ENCODE results near the gene IMPA2. TPM values are rescaled to one million over a fixed set of nuclear protein-coding genes. Genes with fewer than 3 reads are reported as not detected.
"Not testable (repeated sequence)": the region's sequence is repeated elsewhere in the genome, so short reads cannot be mapped to it uniquely, and the experiment has no call there.

Gene IMPA2
- total and polyA plus RNA-seq, 10 of the 15 experiments (the other 5 are each of a cell fraction or from before 2014, with no cell fraction given): 0.24 to 21.0 (median 11.4) TPM

DNA sequence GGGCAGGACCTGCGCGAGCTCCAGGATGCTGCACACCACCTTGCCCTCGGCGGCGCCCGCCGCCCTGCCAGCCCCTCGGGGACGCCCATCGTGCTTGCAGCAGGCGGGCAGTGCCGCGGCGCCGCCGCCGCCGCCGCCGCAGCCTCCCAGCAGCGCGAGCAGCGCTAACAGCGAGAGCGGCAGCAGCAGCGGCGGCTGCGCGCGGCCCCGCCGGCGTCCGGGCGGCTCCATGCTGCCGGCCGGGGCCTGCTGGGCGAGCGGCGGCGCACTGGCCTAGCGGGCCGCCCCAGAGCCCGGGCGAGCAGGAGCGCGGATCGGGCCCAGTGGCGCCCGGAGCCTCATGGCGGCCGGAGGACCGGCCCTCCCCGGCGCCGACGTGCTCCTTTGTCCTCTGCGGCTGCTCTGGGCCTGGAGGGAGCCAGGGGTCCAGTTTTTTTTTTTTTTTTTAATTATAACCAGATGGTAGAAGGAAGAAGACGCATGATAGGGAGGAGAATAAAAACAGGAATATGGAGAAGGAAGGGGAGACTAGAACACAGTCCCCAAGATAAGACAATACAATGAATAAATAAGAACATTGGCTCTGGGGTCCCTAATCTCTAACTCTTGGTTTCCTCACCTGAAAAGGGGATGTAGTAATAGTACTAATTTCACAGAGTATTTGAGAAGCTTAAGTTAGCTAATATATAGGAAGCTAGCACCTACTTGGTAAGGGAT, 95.3 kb downstream of the IMPA2 start (continued):
- TF ChIP-seq, protein P1, sequence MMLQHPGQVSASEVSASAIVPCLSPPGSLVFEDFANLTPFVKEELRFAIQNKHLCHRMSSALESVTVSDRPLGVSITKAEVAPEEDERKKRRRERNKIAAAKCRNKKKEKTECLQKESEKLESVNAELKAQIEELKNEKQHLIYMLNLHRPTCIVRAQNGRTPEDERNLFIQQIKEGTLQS (IDR thresholded peaks at IDR 0.05; ENCODE audit: borderline replicate concordance, extremely low read depth, low read depth, low read length): no peak
- TF ChIP-seq, protein P2, sequence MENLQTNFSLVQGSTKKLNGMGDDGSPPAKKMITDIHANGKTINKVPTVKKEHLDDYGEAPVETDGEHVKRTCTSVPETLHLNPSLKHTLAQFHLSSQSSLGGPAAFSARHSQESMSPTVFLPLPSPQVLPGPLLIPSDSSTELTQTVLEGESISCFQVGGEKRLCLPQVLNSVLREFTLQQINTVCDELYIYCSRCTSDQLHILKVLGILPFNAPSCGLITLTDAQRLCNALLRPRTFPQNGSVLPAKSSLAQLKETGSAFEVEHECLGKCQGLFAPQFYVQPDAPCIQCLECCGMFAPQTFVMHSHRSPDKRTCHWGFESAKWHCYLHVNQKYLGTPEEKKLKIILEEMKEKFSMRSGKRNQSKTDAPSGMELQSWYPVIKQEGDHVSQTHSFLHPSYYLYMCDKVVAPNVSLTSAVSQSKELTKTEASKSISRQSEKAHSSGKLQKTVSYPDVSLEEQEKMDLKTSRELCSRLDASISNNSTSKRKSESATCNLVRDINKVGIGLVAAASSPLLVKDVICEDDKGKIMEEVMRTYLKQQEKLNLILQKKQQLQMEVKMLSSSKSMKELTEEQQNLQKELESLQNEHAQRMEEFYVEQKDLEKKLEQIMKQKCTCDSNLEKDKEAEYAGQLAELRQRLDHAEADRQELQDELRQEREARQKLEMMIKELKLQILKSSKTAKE (IDR thresholded peaks at IDR 0.05; ENCODE audit: low read depth, poor library complexity, severe bottlenecking): no peak
- TF ChIP-seq EZH2 (IDR thresholded peaks at IDR 0.05; ENCODE audit: borderline replicate concordance, control insufficient read depth, low read depth, low read length): no peak
- TF ChIP-seq, protein P3, sequence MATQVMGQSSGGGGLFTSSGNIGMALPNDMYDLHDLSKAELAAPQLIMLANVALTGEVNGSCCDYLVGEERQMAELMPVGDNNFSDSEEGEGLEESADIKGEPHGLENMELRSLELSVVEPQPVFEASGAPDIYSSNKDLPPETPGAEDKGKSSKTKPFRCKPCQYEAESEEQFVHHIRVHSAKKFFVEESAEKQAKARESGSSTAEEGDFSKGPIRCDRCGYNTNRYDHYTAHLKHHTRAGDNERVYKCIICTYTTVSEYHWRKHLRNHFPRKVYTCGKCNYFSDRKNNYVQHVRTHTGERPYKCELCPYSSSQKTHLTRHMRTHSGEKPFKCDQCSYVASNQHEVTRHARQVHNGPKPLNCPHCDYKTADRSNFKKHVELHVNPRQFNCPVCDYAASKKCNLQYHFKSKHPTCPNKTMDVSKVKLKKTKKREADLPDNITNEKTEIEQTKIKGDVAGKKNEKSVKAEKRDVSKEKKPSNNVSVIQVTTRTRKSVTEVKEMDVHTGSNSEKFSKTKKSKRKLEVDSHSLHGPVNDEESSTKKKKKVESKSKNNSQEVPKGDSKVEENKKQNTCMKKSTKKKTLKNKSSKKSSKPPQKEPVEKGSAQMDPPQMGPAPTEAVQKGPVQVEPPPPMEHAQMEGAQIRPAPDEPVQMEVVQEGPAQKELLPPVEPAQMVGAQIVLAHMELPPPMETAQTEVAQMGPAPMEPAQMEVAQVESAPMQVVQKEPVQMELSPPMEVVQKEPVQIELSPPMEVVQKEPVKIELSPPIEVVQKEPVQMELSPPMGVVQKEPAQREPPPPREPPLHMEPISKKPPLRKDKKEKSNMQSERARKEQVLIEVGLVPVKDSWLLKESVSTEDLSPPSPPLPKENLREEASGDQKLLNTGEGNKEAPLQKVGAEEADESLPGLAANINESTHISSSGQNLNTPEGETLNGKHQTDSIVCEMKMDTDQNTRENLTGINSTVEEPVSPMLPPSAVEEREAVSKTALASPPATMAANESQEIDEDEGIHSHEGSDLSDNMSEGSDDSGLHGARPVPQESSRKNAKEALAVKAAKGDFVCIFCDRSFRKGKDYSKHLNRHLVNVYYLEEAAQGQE (IDR thresholded peaks at IDR 0.05; ENCODE audit: low read depth, low read length): no peak
- no peak for TF ChIP-seq MEF2A (IDR thresholded peaks at IDR 0.05; ENCODE audit: insufficient read depth, low read depth, low read length)

DNA sequence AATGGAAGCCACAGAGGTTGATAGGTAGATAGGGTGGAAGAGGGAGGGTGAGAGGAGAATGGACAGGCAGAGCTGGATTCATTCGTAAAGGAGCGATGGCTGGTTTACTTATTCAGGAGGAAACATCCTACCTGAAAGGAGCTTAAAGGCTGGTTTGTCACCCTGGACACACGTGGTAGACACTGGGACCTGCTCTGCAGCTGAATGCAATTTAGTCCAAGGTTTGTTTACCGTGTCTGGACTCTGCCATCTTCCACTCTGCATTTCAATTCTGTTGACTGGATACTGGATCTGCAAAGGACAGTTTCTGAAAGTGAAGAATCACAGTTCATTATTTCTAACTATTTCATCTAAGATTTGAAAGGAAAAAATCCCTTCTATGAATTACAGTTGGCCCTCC, 96.7 kb downstream of the IMPA2 start:
- H3K4me1 ChIP-seq (ENCODE audit: control insufficient read depth, insufficient read depth, low read length); H3K36me3 ChIP-seq (ENCODE audit: control insufficient read depth in 2 of 2, insufficient read depth in 2 of 2, low read length in 1 of 2); H3K9me3 ChIP-seq (replicated peaks; ENCODE audit: control insufficient read depth, insufficient read depth, low read length); H3K4me2 ChIP-seq (ENCODE audit: control insufficient read depth, insufficient read depth); H4K20me1 ChIP-seq (ENCODE audit: control insufficient read depth, insufficient read depth); BruUV-seq (replicated peaks); H3K4me3 ChIP-seq; intact Hi-C loops (cut with micrococcal nuclease; ENCODE audit: unreplicated experiment); H3K27ac ChIP-seq (ENCODE audit: control insufficient read depth, insufficient read depth); H3K9ac ChIP-seq (ENCODE audit: control insufficient read depth, insufficient read depth, low read length); FAIRE-seq; SMC1A ChIA-PET (ENCODE audit: uncharacterized antibody, unreplicated experiment); CTCF ChIA-PET; H2AFZ ChIP-seq (ENCODE audit: control insufficient read depth, low read depth, low read length); H3K79me2 ChIP-seq (ENCODE audit: control insufficient read depth, insufficient read depth, low read length); H3K27me3 ChIP-seq (replicated peaks in 1 of 2; ENCODE audit: control insufficient read depth in 2 of 2, insufficient read depth in 2 of 2, low read length in 1 of 2); ATAC-seq; RAD21 ChIA-PET (ENCODE audit: unreplicated experiment); DNase-seq (ENCODE audit: low read depth, low spot score); POLR2A ChIA-PET; in situ Hi-C loops (cut with MboI): not testable (repeated sequence)
- WGBS (ENCODE audit: insufficient coverage, insufficient replicate concordance, low lambda C conversion rate, missing lambda C conversion rate): 13% methylated on average over 2 of the region's 4 CpGs

Data from GM12878 (cell line).